Measurements from ENCODE around the gene CEP164.
"Not testable (repeated sequence)": the region's sequence is repeated elsewhere in the genome, so short reads cannot be mapped to it uniquely, and the experiment has no call there.

The CEP164 gene

GRCh38 chr11:117449111-117449693, 121.5 kb downstream of the CEP164 start:
- Mint-ChIP-seq H3K9me3 (peaks cover 4% of the 10 kb centered on the region), H3K36me3 (ENCODE audit: insufficient read depth) (peaks cover 1% of the 10 kb centered on the region), H3K4me3 (no peak overlapping the region), H3K27ac (ENCODE audit: low read depth) (no peak overlapping the region), H3K27me3 (peaks cover 42% of the 10 kb centered on the region), H3K4me1 (no peaks in the 10 kb centered on the region)
- ATAC-seq (replicated peaks; ENCODE audit: extremely low read depth, poor library complexity, severe bottlenecking) (no peak), DNase-seq (ENCODE audit: low spot score in 2 of 2) (no peak)

- peaks cover 8% of the 10 kb centered on the region for H3K9me3 Mint-ChIP-seq
- DNase-seq (ENCODE audit: low spot score in 2 of 2): no peak
Observed at GRCh38 chr11:117453886-117454563, 126.4 kb downstream of the CEP164 start.

GRCh38 chr11:117454564-117454917, 126.9 kb downstream of the CEP164 start:
- DNase-seq (ENCODE audit: low spot score in 2 of 2) (no peak), ATAC-seq (replicated peaks; ENCODE audit: extremely low read depth, poor library complexity, severe bottlenecking) (no peak)
- H3K36me3 Mint-ChIP-seq (ENCODE audit: insufficient read depth): no peaks in the 10 kb centered on the region
- no peaks in the 10 kb centered on the region for H3K4me1 Mint-ChIP-seq
- peaks cover 49% of the 10 kb centered on the region for H3K27me3 Mint-ChIP-seq
- H3K4me3 Mint-ChIP-seq: no peak overlapping the region
- H3K9me3 Mint-ChIP-seq: peaks cover 8% of the 10 kb centered on the region
- no peak overlapping the region for H3K27ac Mint-ChIP-seq (ENCODE audit: low read depth)

More at GRCh38 chr11:117453886-117454563, 126.4 kb downstream of the CEP164 start:
- Mint-ChIP-seq H3K27ac (ENCODE audit: low read depth) (no peak overlapping the region), H3K4me3 (no peak overlapping the region), H3K4me1 (no peaks in the 10 kb centered on the region), H3K27me3 (peaks cover 49% of the 10 kb centered on the region), H3K36me3 (ENCODE audit: insufficient read depth) (no peaks in the 10 kb centered on the region)
- no peak for ATAC-seq (replicated peaks; ENCODE audit: extremely low read depth, poor library complexity, severe bottlenecking)

GRCh38 chr11:117456027-117456720, 128.5 kb downstream of the CEP164 start:
- no peak for DNase-seq (ENCODE audit: low spot score in 2 of 2)
- H3K36me3 Mint-ChIP-seq (ENCODE audit: insufficient read depth): no peaks in the 10 kb centered on the region
- H3K27ac Mint-ChIP-seq (ENCODE audit: low read depth): no peak overlapping the region
- H3K4me3 Mint-ChIP-seq: no peak overlapping the region
- peaks cover 8% of the 10 kb centered on the region for H3K9me3 Mint-ChIP-seq
- no peaks in the 10 kb centered on the region for H3K4me1 Mint-ChIP-seq
- peak; percentile 52 for ATAC-seq (replicated peaks; ENCODE audit: extremely low read depth, poor library complexity, severe bottlenecking)
- peaks cover 64% of the 10 kb centered on the region for H3K27me3 Mint-ChIP-seq

GRCh38 chr11:117456721-117457029, 129.0 kb downstream of the CEP164 start:
- H3K27me3 Mint-ChIP-seq: peaks cover 69% of the 10 kb centered on the region
- H3K9me3 Mint-ChIP-seq; H3K36me3 Mint-ChIP-seq (ENCODE audit: insufficient read depth); H3K4me3 Mint-ChIP-seq; ATAC-seq (replicated peaks; ENCODE audit: extremely low read depth, poor library complexity, severe bottlenecking); H3K4me1 Mint-ChIP-seq; H3K27ac Mint-ChIP-seq (ENCODE audit: low read depth); DNase-seq (ENCODE audit: low spot score in 2 of 2): not testable (repeated sequence)

- H3K27me3 Mint-ChIP-seq: peaks cover 69% of the 10 kb centered on the region
- no peaks in the 10 kb centered on the region for H3K4me1 Mint-ChIP-seq
- ATAC-seq (replicated peaks; ENCODE audit: extremely low read depth, poor library complexity, severe bottlenecking) (no peak), DNase-seq (ENCODE audit: low spot score in 2 of 2) (no peak)
- no peaks in the 10 kb centered on the region for H3K36me3 Mint-ChIP-seq (ENCODE audit: insufficient read depth)
- no peak overlapping the region for H3K27ac Mint-ChIP-seq (ENCODE audit: low read depth)
- H3K9me3 Mint-ChIP-seq: peaks cover 8% of the 10 kb centered on the region
- no peak overlapping the region for H3K4me3 Mint-ChIP-seq
Observed at GRCh38 chr11:117457031-117457785, 129.6 kb downstream of the CEP164 start.

GRCh38 chr11:117457835-117458234, 130.2 kb downstream of the CEP164 start:
- Mint-ChIP-seq H3K27ac (ENCODE audit: low read depth) (no peak overlapping the region), H3K4me1 (no peaks in the 10 kb centered on the region), H3K36me3 (ENCODE audit: insufficient read depth) (no peaks in the 10 kb centered on the region), H3K4me3 (no peak overlapping the region), H3K27me3 (peaks cover 69% of the 10 kb centered on the region), H3K9me3 (peaks cover 8% of the 10 kb centered on the region)
- ATAC-seq (replicated peaks; ENCODE audit: extremely low read depth, poor library complexity, severe bottlenecking) (no peak), DNase-seq (ENCODE audit: low spot score in 2 of 2) (no peak)

- Mint-ChIP-seq H3K9me3 (peaks cover 8% of the 10 kb centered on the region), H3K4me1 (no peaks in the 10 kb centered on the region), H3K36me3 (ENCODE audit: insufficient read depth) (no peaks in the 10 kb centered on the region), H3K27ac (ENCODE audit: low read depth) (no peak overlapping the region), H3K4me3 (no peak overlapping the region), H3K27me3 (peaks cover 68% of the 10 kb centered on the region)
- DNase-seq (ENCODE audit: low spot score in 2 of 2) (no peak), ATAC-seq (replicated peaks; ENCODE audit: extremely low read depth, poor library complexity, severe bottlenecking) (no peak)
Observed at GRCh38 chr11:117458275-117459122, 130.8 kb downstream of the CEP164 start.

GRCh38 chr11:117459123-117459978, 131.7 kb downstream of the CEP164 start:
- DNase-seq (ENCODE audit: low spot score in 2 of 2): no peak
- no peaks in the 10 kb centered on the region for H3K4me1 Mint-ChIP-seq
- ATAC-seq (replicated peaks; ENCODE audit: extremely low read depth, poor library complexity, severe bottlenecking): no peak
- H3K9me3 Mint-ChIP-seq: peaks cover 3% of the 10 kb centered on the region
- peaks cover 64% of the 10 kb centered on the region for H3K27me3 Mint-ChIP-seq
- no peak overlapping the region for H3K4me3 Mint-ChIP-seq
- H3K27ac Mint-ChIP-seq (ENCODE audit: low read depth): no peak overlapping the region
- no peaks in the 10 kb centered on the region for H3K36me3 Mint-ChIP-seq (ENCODE audit: insufficient read depth)

- peaks cover 64% of the 10 kb centered on the region for H3K27me3 Mint-ChIP-seq
- ATAC-seq (replicated peaks; ENCODE audit: extremely low read depth, poor library complexity, severe bottlenecking) (no peak), DNase-seq (ENCODE audit: low spot score in 2 of 2) (no peak)
- H3K9me3 Mint-ChIP-seq: no peaks in the 10 kb centered on the region
- H3K36me3 Mint-ChIP-seq (ENCODE audit: insufficient read depth): no peaks in the 10 kb centered on the region
- no peak overlapping the region for H3K27ac Mint-ChIP-seq (ENCODE audit: low read depth)
- no peak overlapping the region for H3K4me3 Mint-ChIP-seq
- no peaks in the 10 kb centered on the region for H3K4me1 Mint-ChIP-seq
Observed at GRCh38 chr11:117459979-117460300, 132.3 kb downstream of the CEP164 start.

- ATAC-seq (replicated peaks; ENCODE audit: extremely low read depth, poor library complexity, severe bottlenecking): no peak
- Mint-ChIP-seq H3K4me3 (no peak overlapping the region), H3K27ac (ENCODE audit: low read depth) (no peak overlapping the region)
Observed at GRCh38 chr11:117461396-117462182, 133.9 kb downstream of the CEP164 start.

More at GRCh38 chr11:117461396-117462182, 133.9 kb downstream of the CEP164 start:
- DNase-seq (ENCODE audit: low spot score in 2 of 2): no peak
- Mint-ChIP-seq H3K27me3 (peaks cover 51% of the 10 kb centered on the region), H3K9me3 (no peaks in the 10 kb centered on the region), H3K36me3 (ENCODE audit: insufficient read depth) (no peaks in the 10 kb centered on the region), H3K4me1 (no peaks in the 10 kb centered on the region)
